Mesenchymal stem cell (in vitro differentiated cells and primary cell): Measurements from ENCODE around the gene INPP5B.
"Not testable (repeated sequence)": the region's sequence is repeated elsewhere in the genome, so short reads cannot be mapped to it uniquely, and the experiment has no call there.

Experiments
- DNase-seq: peaks from one replicate; pipeline ENCODE4 v3.0.0-alpha.2; 2013
- H2AFZ ChIP-seq: one replicate; pipeline ENCODE4 v1.6.1; 2013; ENCODE audit warnings: low read depth, mild to moderate bottlenecking, control low read depth, inconsistent platforms, low read length, moderate library complexity
- H2AK5ac ChIP-seq: 2 replicates; pipeline ENCODE4 v1.6.1; 2013; ENCODE audit warnings: low read length, moderate library complexity, mild to moderate bottlenecking, inconsistent platforms; ENCODE audit not compliant: severe bottlenecking
- H2BK120ac ChIP-seq: one replicate; pipeline ENCODE4 v1.6.1; 2013; ENCODE audit warnings: low read depth, mild to moderate bottlenecking, inconsistent platforms, low read length, moderate library complexity
- H2BK12ac ChIP-seq, 2 experiments: one replicate each; pipeline ENCODE4 v1.6.1; 2013; ENCODE audit warnings: inconsistent platforms in 2 of 2, low read length in 2 of 2, mild to moderate bottlenecking in 2 of 2, moderate library complexity in 2 of 2, control low read depth in 1 of 2
- H2BK15ac ChIP-seq: one replicate; pipeline ENCODE4 v1.6.1; 2013; ENCODE audit warnings: mild to moderate bottlenecking, low read depth, inconsistent platforms; ENCODE audit not compliant: poor library complexity, severe bottlenecking
- H2BK5ac ChIP-seq: 2 replicates; pipeline ENCODE4 v1.6.1; 2013; ENCODE audit warnings: low read depth, mild to moderate bottlenecking, low read length, control low read depth, inconsistent platforms; ENCODE audit not compliant: poor library complexity, severe bottlenecking
- H3K14ac ChIP-seq, 2 experiments: one replicate each; pipeline ENCODE4 v1.6.1; 2013; ENCODE audit warnings: inconsistent platforms in 2 of 2, low read length in 2 of 2, control low read depth in 1 of 2, mild to moderate bottlenecking in 1 of 2, moderate library complexity in 1 of 2
- H3K18ac ChIP-seq, 2 experiments: one replicate each; pipeline ENCODE4 v1.6.1; 2013; ENCODE audit warnings: inconsistent platforms in 2 of 2, low read length in 2 of 2, control low read depth in 1 of 2, low read depth in 1 of 2, mild to moderate bottlenecking in 1 of 2
- H3K23ac ChIP-seq, 2 experiments: one replicate each; pipeline ENCODE4 v1.6.1; 2013; ENCODE audit warnings: inconsistent platforms in 2 of 2, low read length in 2 of 2, mild to moderate bottlenecking in 2 of 2, moderate library complexity in 2 of 2, control low read depth in 1 of 2
- H3K27ac ChIP-seq: 2 replicates; pipeline ENCODE4 v1.5.1; 2013; ENCODE audit warnings: mild to moderate bottlenecking, moderate library complexity, low read length, control low read depth, inconsistent platforms; ENCODE audit not compliant: poor library complexity, severe bottlenecking
- H3K27me3 ChIP-seq, 2 experiments: 2 replicates each; pipeline versions ENCODE4 v1.6.1 to v1.7.0; 2013; ENCODE audit warnings: low read length in 2 of 2, mild to moderate bottlenecking in 2 of 2, moderate library complexity in 2 of 2, control low read depth in 1 of 2, inconsistent platforms in 1 of 2; ENCODE audit not compliant: control insufficient read depth in 1 of 2, insufficient read depth in 1 of 2
- H3K36me3 ChIP-seq, 2 experiments: 2 replicates each; pipeline versions ENCODE4 v1.6.1 to v1.7.0; 2013; ENCODE audit warnings: low read length in 2 of 2, control low read depth in 1 of 2, inconsistent platforms in 1 of 2, low read depth in 1 of 2, mild to moderate bottlenecking in 1 of 2; ENCODE audit not compliant: insufficient read depth in 2 of 2, control insufficient read depth in 1 of 2
- H3K4ac ChIP-seq, 2 experiments: one replicate each; pipeline ENCODE4 v1.6.1; 2013; ENCODE audit warnings: inconsistent platforms in 2 of 2, low read length in 2 of 2, mild to moderate bottlenecking in 2 of 2, moderate library complexity in 2 of 2, control low read depth in 1 of 2, low read depth in 1 of 2
- H3K4me1 ChIP-seq: 2 replicates; pipeline ENCODE4 v1.6.1; 2013; ENCODE audit warnings: low read depth, low read length, control low read depth; ENCODE audit not compliant: control insufficient read depth, insufficient read depth
- H3K4me2 ChIP-seq: 2 replicates; pipeline ENCODE4 v1.6.1; 2013; ENCODE audit warnings: low read length, mild to moderate bottlenecking, inconsistent platforms; ENCODE audit not compliant: poor library complexity, severe bottlenecking
- H3K4me3 ChIP-seq, 2 experiments: 2 replicates each; pipeline versions ENCODE4 v1.5.1 to v1.7.0; 2013; ENCODE audit warnings: low read length in 2 of 2, mild to moderate bottlenecking in 2 of 2, control low read depth in 1 of 2, low read depth in 1 of 2; ENCODE audit not compliant: insufficient read depth in 1 of 2
- H3K79me1 ChIP-seq: replicated peaks from 2 replicates; pipeline ENCODE4 v1.6.1; 2013; ENCODE audit warnings: mild to moderate bottlenecking, control low read depth, low read length, inconsistent platforms; ENCODE audit not compliant: poor library complexity, severe bottlenecking
- H3K9ac ChIP-seq: 2 replicates; pipeline ENCODE4 v1.7.0; 2013; ENCODE audit warnings: mild to moderate bottlenecking, low read length, moderate library complexity
- H3K9me3 ChIP-seq: 2 replicates; pipeline ENCODE4 v1.7.0; 2013; ENCODE audit warnings: mild to moderate bottlenecking, low read length; ENCODE audit not compliant: control insufficient read depth
- H4K8ac ChIP-seq: one replicate; pipeline ENCODE4 v1.6.1; 2013; ENCODE audit warnings: inconsistent platforms, mild to moderate bottlenecking, low read length, moderate library complexity
- H4K91ac ChIP-seq: one replicate; pipeline ENCODE4 v1.6.1; 2013; ENCODE audit warnings: mild to moderate bottlenecking, low read length, inconsistent platforms
- WGBS: methylation state at CpG from one replicate; pipeline ENCODE4 v1.1.7; 2013; ENCODE audit warnings: mixed read lengths; 5-methylcytosine and 5-hydroxymethylcytosine counted together

Gene INPP5B

DNA sequence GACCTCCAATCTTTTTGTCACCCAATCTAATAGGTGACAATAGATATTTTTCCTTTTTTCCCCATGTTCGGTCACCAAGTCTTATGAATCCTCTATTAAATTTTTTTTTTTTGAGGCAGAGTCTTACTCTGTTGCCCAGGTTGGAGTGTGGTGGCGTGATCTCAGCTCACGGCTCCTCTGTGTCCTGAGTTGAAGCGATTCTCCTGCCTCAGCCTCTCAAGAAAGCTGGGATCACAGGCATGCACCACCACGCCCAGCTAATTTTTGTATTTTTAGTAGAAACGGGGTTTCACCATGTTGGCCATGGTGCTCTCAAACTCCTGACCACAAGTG, 45.0 kb downstream of the INPP5B start:
- peaks cover 12 to 25% of the 10 kb centered on the region in 2 experiments for H3K36me3 ChIP-seq
- H3K4me3 ChIP-seq: no peak overlapping the region
- no peak overlapping the region for H4K8ac ChIP-seq
- no peak overlapping the region for H3K9ac ChIP-seq
- no peak overlapping the region for H3K4me2 ChIP-seq
- 99% methylated on average over 6 of the region's 6 CpGs for WGBS
- no peak overlapping the region for H2BK15ac ChIP-seq
- no peak overlapping the region for H2BK12ac ChIP-seq
- H3K18ac ChIP-seq: no peak overlapping the region
- H2BK120ac ChIP-seq: no peak overlapping the region
- H2AFZ ChIP-seq: no peak overlapping the region
- no peak overlapping the region for H3K4ac ChIP-seq
- no peaks in the 10 kb centered on the region for H3K4me1 ChIP-seq
- no peak overlapping the region for H4K91ac ChIP-seq
- DNase-seq: no peak
- no peak overlapping the region for H2BK5ac ChIP-seq
- H3K27me3 ChIP-seq: no peaks in the 10 kb centered on the region
- H3K9me3 ChIP-seq: no peaks in the 10 kb centered on the region
- no peak overlapping the region for H3K27ac ChIP-seq
- no peak overlapping the region for H3K14ac ChIP-seq
- peaks cover 1% of the 10 kb centered on the region for H3K79me1 ChIP-seq
- no peak overlapping the region for H3K23ac ChIP-seq
- H2AK5ac ChIP-seq: no peak overlapping the region

DNA sequence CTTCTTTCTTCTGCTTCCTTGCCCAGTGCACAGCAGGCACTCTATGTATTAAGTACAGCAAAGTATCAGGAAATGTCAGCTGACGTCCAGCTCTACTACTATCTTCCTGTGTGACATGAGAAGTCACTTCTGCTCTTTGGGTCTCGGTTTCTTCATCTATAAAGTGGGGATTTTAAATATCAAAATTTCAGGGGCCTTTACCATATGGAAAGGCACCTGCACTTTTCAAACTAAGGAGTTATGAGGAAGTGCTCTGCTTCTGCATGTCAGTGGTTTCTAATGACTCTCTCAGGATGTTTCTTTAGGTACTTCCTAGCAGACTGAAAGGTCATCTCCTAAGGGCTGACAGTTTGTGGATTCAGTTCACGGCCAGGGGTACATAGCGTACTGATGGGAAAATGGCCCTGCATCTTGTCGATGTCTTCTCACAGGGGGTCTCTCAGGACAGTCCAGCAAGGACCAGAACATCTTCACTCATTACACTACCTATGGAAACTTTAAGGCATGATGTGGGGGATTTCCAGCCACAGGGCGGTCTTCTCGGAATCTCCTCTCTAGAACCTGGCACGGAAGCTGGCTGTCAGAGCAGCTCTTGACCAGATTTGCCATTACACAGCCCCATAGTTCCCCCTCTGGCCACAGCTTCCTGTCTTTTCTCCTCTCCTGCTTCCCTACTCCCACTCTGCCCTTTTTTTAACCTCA, 45.5 kb downstream of the INPP5B start:
- no peak overlapping the region for H3K23ac ChIP-seq
- H2BK15ac ChIP-seq: no peak overlapping the region
- no peak overlapping the region for H4K91ac ChIP-seq
- H3K79me1 ChIP-seq: peaks cover 1% of the 10 kb centered on the region
- 95% methylated on average over 8 of the region's 8 CpGs for WGBS
- H3K14ac ChIP-seq: no peak overlapping the region
- no peak overlapping the region for H2BK120ac ChIP-seq
- H2BK5ac ChIP-seq: no peak overlapping the region
- no peak overlapping the region for H3K4ac ChIP-seq
- H3K27me3 ChIP-seq: no peaks in the 10 kb centered on the region
- H3K18ac ChIP-seq: no peak overlapping the region
- H3K4me2 ChIP-seq: no peak overlapping the region
- no peak overlapping the region for H4K8ac ChIP-seq
- no peak overlapping the region for H2AFZ ChIP-seq
- no peaks in the 10 kb centered on the region for H3K4me1 ChIP-seq
- H3K36me3 ChIP-seq: peaks cover 12 to 24% of the 10 kb centered on the region in 2 experiments
- no peaks in the 10 kb centered on the region for H3K9me3 ChIP-seq
- no peak overlapping the region for H2AK5ac ChIP-seq
- H3K4me3 ChIP-seq: no peak overlapping the region
- H2BK12ac ChIP-seq: no peak overlapping the region
- no peak for DNase-seq
- no peak overlapping the region for H3K9ac ChIP-seq
- no peak overlapping the region for H3K27ac ChIP-seq

DNA sequence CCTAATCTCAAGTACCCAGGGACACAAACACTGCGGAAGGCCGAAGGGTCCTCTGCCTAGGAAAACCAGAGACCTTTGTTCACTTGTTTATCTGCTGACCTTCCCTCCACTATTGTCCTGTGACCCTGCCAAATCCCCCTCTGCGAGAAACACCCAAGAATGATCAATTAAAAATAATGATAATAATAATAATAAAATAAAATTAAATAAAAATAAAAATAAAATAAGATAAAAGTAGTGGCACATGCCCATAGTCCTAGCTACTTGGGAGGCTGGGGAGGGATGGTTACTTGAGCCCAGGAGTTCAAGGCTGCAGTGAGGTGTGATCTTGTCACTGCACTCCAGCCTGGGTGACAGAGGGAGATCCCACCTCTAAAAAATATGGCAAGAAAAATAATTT, 49.3 kb downstream of the INPP5B start:
- H4K91ac ChIP-seq, H2BK5ac ChIP-seq, H2BK15ac ChIP-seq, DNase-seq, H3K4me3 ChIP-seq, H3K4ac ChIP-seq, H2AFZ ChIP-seq, H3K23ac ChIP-seq, H3K9me3 ChIP-seq, H3K18ac ChIP-seq, H2AK5ac ChIP-seq, H3K9ac ChIP-seq, H3K4me2 ChIP-seq, H3K4me1 ChIP-seq, H3K79me1 ChIP-seq, H3K27me3 ChIP-seq, H2BK120ac ChIP-seq, H2BK12ac ChIP-seq, H4K8ac ChIP-seq, H3K14ac ChIP-seq, H3K27ac ChIP-seq: not testable (repeated sequence)
- H3K36me3 ChIP-seq: peaks cover 12 to 19% of the 10 kb centered on the region in 2 experiments
- no CpG with 5 or more reads among the region's 3 CpGs for WGBS

DNA sequence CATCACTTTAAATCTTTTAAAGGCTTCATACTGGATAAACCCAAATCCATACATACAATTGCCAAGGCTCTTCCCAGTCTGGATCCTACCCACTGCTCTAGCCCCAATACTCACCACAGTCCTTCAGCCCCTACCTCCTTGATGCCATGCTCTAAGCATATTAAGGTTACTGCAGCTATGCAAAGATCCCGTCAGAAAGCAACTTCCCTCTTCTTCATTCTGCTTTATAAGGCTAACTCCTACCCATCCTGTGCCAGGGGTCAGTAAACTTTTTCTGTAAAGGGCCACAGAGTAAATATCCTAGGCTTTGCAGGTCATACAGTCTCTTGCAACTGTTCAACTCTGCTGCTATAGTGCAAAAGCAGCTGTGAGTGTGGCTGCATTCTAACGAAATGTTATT, 53.2 kb downstream of the INPP5B start:
- Histone ChIP-seq H2BK5ac (no peak overlapping the region), H4K8ac (no peak overlapping the region), H2BK12ac (no peak overlapping the region), H3K36me3 (peaks cover 4 to 33% of the 10 kb centered on the region in 2 experiments), H3K27ac (no peak overlapping the region), H3K4me3 (no peak overlapping the region), H2AK5ac (no peak overlapping the region), H3K4me1 (no peaks in the 10 kb centered on the region), H3K4ac (no peak overlapping the region), H3K23ac (no peak overlapping the region), H3K18ac (peak overlapping the region in 1 of 2 experiments; percentile 21), H3K14ac (no peak overlapping the region), H2AFZ (no peak overlapping the region), H2BK15ac (no peak overlapping the region), H3K9me3 (no peaks in the 10 kb centered on the region), H3K4me2 (no peak overlapping the region), H3K9ac (no peak overlapping the region), H4K91ac (no peak overlapping the region), H3K79me1 (peaks cover 14% of the 10 kb centered on the region), H3K27me3 (no peaks in the 10 kb centered on the region), H2BK120ac (no peak overlapping the region)
- WGBS: 100% methylated on average over 2 of the region's 2 CpGs
- DNase-seq: no peak
